Kidney epithelial cell (primary cell): Measurements from ENCODE around the gene PCYT2. TPM values are rescaled to one million over a fixed set of nuclear protein-coding genes. Genes with fewer than 3 reads are reported as not detected.

Experiments
- DNase-seq: peaks from one replicate; pipeline ENCODE4 v3.0.0-alpha.2; 2010; ENCODE audit warnings: low read depth
- H3K27me3 ChIP-seq: 2 replicates; pipeline ENCODE4 v1.6.0; 2011; ENCODE audit warnings: low read length; ENCODE audit not compliant: control insufficient read depth, insufficient read depth
- H3K36me3 ChIP-seq: 2 replicates; pipeline ENCODE4 v1.5.1; 2011; ENCODE audit warnings: low read length; ENCODE audit not compliant: control insufficient read depth, insufficient read depth
- H3K4me3 ChIP-seq: 2 replicates; pipeline ENCODE4 v1.5.1; 2011; ENCODE audit warnings: low read depth, mild to moderate bottlenecking, control low read depth, low read length
- total RNA-seq: library from RNA; depleted of rRNA; stranded (reverse); fragments of >200 nt; gene quantifications from 2 replicates; pipeline ENCODE4 v1.2.3, GENCODE V29; 2015
- TF ChIP-seq, protein P1 (sequence below): IDR thresholded peaks from 2 replicates; pipeline ENCODE4 v1.5.1; 2011; ENCODE audit warnings: mild to moderate bottlenecking, moderate library complexity, low read length, control low read depth, inconsistent platforms; ENCODE audit not compliant: insufficient read depth, poor library complexity, severe bottlenecking

The PCYT2 gene
- total RNA-seq, 1 donor from 2014 or later, result 30.4 TPM

GRCh38 chr17:81903415-81903831, 7.8 kb downstream of the PCYT2 start:
- no peak for DNase-seq
- peaks cover 13% of the 10 kb centered on the region for H3K27me3 ChIP-seq
- no peak overlapping the region for H3K4me3 ChIP-seq
- H3K36me3 ChIP-seq, result peaks cover 4% of the 10 kb centered on the region
- TF ChIP-seq, protein P1, sequence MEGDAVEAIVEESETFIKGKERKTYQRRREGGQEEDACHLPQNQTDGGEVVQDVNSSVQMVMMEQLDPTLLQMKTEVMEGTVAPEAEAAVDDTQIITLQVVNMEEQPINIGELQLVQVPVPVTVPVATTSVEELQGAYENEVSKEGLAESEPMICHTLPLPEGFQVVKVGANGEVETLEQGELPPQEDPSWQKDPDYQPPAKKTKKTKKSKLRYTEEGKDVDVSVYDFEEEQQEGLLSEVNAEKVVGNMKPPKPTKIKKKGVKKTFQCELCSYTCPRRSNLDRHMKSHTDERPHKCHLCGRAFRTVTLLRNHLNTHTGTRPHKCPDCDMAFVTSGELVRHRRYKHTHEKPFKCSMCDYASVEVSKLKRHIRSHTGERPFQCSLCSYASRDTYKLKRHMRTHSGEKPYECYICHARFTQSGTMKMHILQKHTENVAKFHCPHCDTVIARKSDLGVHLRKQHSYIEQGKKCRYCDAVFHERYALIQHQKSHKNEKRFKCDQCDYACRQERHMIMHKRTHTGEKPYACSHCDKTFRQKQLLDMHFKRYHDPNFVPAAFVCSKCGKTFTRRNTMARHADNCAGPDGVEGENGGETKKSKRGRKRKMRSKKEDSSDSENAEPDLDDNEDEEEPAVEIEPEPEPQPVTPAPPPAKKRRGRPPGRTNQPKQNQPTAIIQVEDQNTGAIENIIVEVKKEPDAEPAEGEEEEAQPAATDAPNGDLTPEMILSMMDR, result no peak

DNA sequence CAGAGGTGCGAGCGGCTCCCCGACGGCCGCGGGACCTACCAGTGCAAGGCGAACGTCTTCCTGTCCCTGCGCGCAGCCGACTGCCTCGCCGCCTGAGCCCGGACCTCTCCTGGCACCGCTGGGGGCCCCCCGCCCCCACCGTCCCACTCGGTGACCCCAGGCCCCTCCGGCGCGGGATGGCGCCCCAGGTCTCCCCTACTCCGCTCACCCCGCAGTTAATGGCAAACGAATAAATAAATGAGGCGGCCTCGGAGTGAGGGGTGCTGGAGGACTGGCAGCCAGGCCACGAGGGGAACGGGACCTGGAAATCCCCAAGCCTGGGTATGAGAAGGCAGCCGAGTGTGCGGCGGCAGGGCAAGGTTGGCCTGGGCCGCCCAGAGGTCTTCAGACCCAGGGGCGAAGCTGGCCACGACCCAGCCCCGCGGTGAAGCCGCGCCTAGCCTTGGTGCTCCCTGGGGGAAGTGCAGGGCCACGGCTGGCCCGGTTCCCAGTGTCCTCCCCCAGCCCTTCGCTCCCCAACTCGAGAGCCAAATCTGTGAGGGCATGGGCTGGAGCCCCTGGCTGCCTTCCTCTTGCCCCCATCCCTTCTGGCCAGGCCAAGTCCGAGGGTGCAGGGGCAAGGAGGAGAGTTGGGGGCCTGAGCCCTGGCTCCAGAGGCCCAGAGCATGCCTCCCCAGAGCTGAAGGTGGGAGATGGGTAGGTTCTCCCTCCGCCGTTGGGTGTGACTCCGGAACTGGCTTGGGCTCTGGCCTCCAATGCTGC, 8.4 kb downstream of the PCYT2 start:
- TF ChIP-seq, protein P1, result no peak
- DNase-seq, result no peak
- Histone ChIP-seq H3K27me3 (peaks cover 13% of the 10 kb centered on the region), H3K4me3 (no peak overlapping the region), H3K36me3 (peaks cover 4% of the 10 kb centered on the region)

- H3K4me3 ChIP-seq, result peak within 1 kb of the TSS; percentile 3
- TF ChIP-seq, protein P1, result no peak
- peaks cover 13% of the 10 kb centered on the region for H3K27me3 ChIP-seq
- no peak for DNase-seq
- peaks cover 4% of the 10 kb centered on the region for H3K36me3 ChIP-seq
Observed at GRCh38 chr17:81902023-81902652, 9.1 kb downstream of the PCYT2 start, which contains the start of gene NPB. TSS of gene NPB (plus strand) at chr17:81902238. CDS start at chr17:81902278, 40 bp downstream.

DNA sequence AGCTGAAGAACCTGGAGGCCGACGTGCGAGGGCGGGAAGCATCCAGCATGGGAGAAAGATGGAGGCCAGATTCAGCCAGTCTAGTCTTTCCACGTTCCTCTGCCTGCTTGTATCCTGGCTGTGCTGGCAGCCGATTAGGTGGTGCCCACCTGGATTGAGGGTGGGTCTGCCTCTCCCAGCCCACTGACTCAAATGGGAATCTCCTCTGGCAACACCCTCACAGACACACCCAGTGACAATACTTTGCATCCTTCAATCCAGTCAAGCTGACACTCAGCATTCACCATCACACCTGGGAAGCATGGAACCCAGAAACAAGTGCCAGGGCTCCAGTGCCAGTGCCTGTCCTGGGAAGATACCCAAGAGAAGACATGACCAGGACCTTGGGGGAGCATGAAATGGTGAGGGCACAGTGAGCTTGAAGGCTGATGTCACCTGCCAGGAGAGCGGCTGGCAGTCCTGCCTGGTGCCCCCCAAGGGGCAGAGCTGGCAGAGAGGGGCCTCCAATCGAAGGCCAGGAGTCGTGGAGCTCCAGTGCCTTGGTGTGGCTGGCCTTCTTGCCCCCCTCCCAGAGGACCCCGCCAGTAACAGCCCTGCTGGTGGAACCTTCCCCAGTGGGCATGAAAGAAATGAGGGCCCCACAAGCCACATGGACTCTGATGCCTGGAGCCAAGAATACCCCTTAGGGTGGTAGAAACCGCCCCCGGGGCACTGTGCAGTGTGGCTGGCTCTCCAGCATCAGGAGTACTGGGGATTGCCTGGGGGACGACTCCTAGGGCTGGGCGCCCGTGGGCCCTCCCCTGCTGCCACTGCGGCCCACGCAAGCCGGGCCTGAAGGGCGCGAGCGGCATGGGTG, 9.8 kb downstream of the PCYT2 start:
- H3K36me3 ChIP-seq, result peaks cover 5% of the 10 kb centered on the region

DNA sequence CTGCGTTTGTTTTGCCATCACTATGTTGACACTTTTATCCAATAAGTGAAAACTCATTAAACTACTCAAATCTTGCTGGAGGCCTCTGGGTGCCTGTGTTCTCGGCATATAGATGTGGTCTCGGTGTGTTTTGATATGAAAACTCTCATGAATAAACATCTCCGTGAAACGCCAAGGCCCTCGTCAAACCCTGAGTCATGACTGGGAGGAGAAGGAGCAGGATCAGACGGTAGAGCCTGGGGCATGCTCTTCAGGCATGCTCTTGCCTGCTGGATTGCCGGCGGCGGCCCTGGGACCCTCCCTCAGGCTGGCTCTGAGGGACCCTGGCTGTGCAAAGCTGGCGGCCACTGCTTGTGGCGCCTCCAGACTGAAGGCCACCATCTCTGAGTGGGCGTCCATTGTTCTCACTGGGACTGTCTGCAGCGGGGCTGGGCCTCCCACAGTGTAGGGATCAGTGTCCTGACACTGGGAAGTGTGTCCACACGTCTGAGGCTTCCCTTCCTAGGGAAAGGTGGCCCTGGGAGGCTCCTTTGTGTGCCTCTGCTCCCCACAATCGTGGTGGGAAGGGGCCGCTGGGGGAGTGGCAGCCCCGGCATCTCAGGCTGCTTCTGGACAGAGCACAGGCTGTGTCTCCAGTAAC, 10.9 kb downstream of the PCYT2 start:
- TF ChIP-seq, protein P1, result no peak
- no peak for DNase-seq
- Histone ChIP-seq H3K4me3 (no peak overlapping the region), H3K27me3 (peaks cover 13% of the 10 kb centered on the region), H3K36me3 (peaks cover 5% of the 10 kb centered on the region)

More for the DNA sequence above, 9.8 kb downstream of the PCYT2 start:
- Histone ChIP-seq H3K27me3 (peaks cover 13% of the 10 kb centered on the region), H3K4me3 (no peak overlapping the region)
- TF ChIP-seq, protein P1, result no peak
- DNase-seq, result no peak
